Gastrocnemius medialis (tissue), 4 donors: ENCODE data around the gene ACSF2. TPM values are rescaled to one million over a fixed set of nuclear protein-coding genes. Genes with fewer than 3 reads are reported as not detected.
A peak's percentile ranks its signal among the peaks of the same experiment; 100 is the strongest.
"Not testable (repeated sequence)": the region's sequence is repeated elsewhere in the genome, so short reads cannot be mapped to it uniquely, and the experiment has no call there.

ENCODE experiments used
- ATAC-seq, 2 donors: fragments of 150-250 bp; one replicate each; pipeline ENCODE4 v1.9.1; 2016
- DNase-seq, 2 donors: peaks; one replicate each; pipeline ENCODE4 v3.0.0-alpha.2; 2019
- H3K27ac ChIP-seq, 4 donors: fragments of 200-600 bp; sonication (generic); 1 replicate in 1 of 4; 2 replicates in 3 of 4; pipeline ENCODE4 v1.5.1; 2016 to 2018; ENCODE audit warnings: mild to moderate bottlenecking in 2 of 4, moderate library complexity in 1 of 4
- H3K27me3 ChIP-seq, 3 donors: fragments of 200-600 bp; sonication (generic) in 2 of 3; 1 replicate in 1 of 3; 2 replicates in 2 of 3; pipeline versions ENCODE4 v1.5.1 to v1.6.0; 2016 to 2019; ENCODE audit warnings: mild to moderate bottlenecking in 1 of 3, moderate library complexity in 1 of 3
- H3K36me3 ChIP-seq, 2 donors: fragments of 200-600 bp; sonication (generic) in 1 of 2; one replicate each; pipeline ENCODE4 v1.5.1; 2017 to 2018
- H3K4me1 ChIP-seq, 2 donors: fragments of 200-600 bp; sonication (generic) in 1 of 2; one replicate each; pipeline ENCODE4 v1.5.1; 2016 to 2017; ENCODE audit warnings: mild to moderate bottlenecking in 2 of 2
- H3K4me3 ChIP-seq, 4 donors: fragments of 200-600 bp; sonication (generic) in 3 of 4; 1 replicate in 1 of 4; 2 replicates in 3 of 4; pipeline ENCODE4 v1.5.1; 2016 to 2019; ENCODE audit warnings: mild to moderate bottlenecking in 2 of 4
- H3K9me3 ChIP-seq, 3 donors: fragments of 200-600 bp; sonication (generic) in 2 of 3; 1 replicate in 1 of 3; 2 replicates in 2 of 3; pipeline ENCODE4 v1.5.1; 2016 to 2019
- CTCF ChIP-seq, 5 experiments: fragments of 450-650 bp in 3 of 5; fragments of 200-600 bp in 2 of 5; sonication (generic) in 2 of 5; IDR thresholded peaks in 4 of 5; conservative IDR thresholded peaks in 1 of 5; 1 replicate in 4 of 5; 2 replicates in 1 of 5; pipeline ENCODE4 v1.5.1; 2016 to 2019; ENCODE audit warnings: antibody characterized with exemption in 5 of 5, mild to moderate bottlenecking in 3 of 5, moderate library complexity in 3 of 5
- POLR2A ChIP-seq, 2 donors: fragments of 450-650 bp; IDR thresholded peaks; one replicate each; pipeline ENCODE4 v1.6.1; 2017; ENCODE audit warnings: antibody characterized with exemption in 2 of 2, mild to moderate bottlenecking in 2 of 2, moderate library complexity in 2 of 2
- in situ Hi-C, 4 donors: fragments of 200-750 bp; cut with MboI; loops; one replicate each; pipeline versions ENCODE4 v1.15.0 to v1.8.0; 2017; ENCODE audit warnings: low sequenced_read_pairs in 4 of 4
- intact Hi-C: fragments of 100-400 bp; cut with DNase I; formaldehyde crosslinking; loops from one replicate; pipeline ENCODE4 v1.15.1; 2023; ENCODE audit warnings: low total_unique reads
- total RNA-seq, 4 donors: library from RNA; depleted of rRNA; stranded (reverse); fragments of >200 nt; gene quantifications; one replicate each; pipeline versions ENCODE4 v1.1.0 to v1.2.3, GENCODE V29; 2016

The ACSF2 gene
- total RNA-seq, 4 donors from 2014 or later: 8.7 to 61.4 (median 34.2) TPM

- H3K36me3 ChIP-seq: no peaks in the 10 kb centered on the region
- ATAC-seq (peak in 1 of 2 donors; percentile 3), DNase-seq (peak in 1 of 2 donors; percentile 2)
- in situ Hi-C loops (loop anchor here in 1 of 4 donors (10.0 kb wide), 1 partner anchor 47 kb away; the partner anchor contains the start of gene ACSF2), intact Hi-C loops (loop anchor here (10.0 kb wide), 1 partner anchor 483 kb away; no protein-coding TSS in a partner anchor)
- H3K27me3 ChIP-seq: no peaks in the 10 kb centered on the region
- TF ChIP-seq CTCF (IDR thresholded peaks at IDR 0.05 in 4 of 5, conservative IDR thresholded peaks at IDR 0.05 in 1 of 5) (no peak), POLR2A (IDR thresholded peaks at IDR 0.05) (no peak)
- no peak overlapping the region for H3K4me3 ChIP-seq
- peaks cover 43 to 54% of the 10 kb centered on the region in 2 donors for H3K4me1 ChIP-seq
- H3K27ac ChIP-seq: peak overlapping the region; percentile 60 to 82 (median 73)
- no peaks in the 10 kb centered on the region for H3K9me3 ChIP-seq
Measured at GRCh38 chr17:50472286-50472685, 46.3 kb downstream of the ACSF2 start.

GRCh38 chr17:50472761-50473161 lies 46.7 kb downstream of the ACSF2 start:
- ATAC-seq (peak; percentile 76 to 77), DNase-seq (peak; percentile 60 to 73)
- peak overlapping the region; percentile 60 to 82 (median 73) for H3K27ac ChIP-seq
- not testable (repeated sequence) for H3K9me3 ChIP-seq, H3K4me3 ChIP-seq, H3K36me3 ChIP-seq, H3K27me3 ChIP-seq
- TF ChIP-seq CTCF (IDR thresholded peaks at IDR 0.05 in 4 of 5, conservative IDR thresholded peaks at IDR 0.05 in 1 of 5): peak; percentile 46 to 66 (median 54)
- intact Hi-C loops (loop anchor here (10.0 kb wide), 1 partner anchor 482 kb away; no protein-coding TSS in a partner anchor), in situ Hi-C loops (loop anchor here in 1 of 4 donors (10.0 kb wide), 1 partner anchor 48 kb away; the partner anchor contains the start of gene ACSF2)
- peaks cover 43 to 57% of the 10 kb centered on the region in 2 donors for H3K4me1 ChIP-seq

GRCh38 chr17:50473901-50474300 lies 47.9 kb downstream of the ACSF2 start:
- no peak for TF ChIP-seq POLR2A (IDR thresholded peaks at IDR 0.05)
- no peak for TF ChIP-seq CTCF (IDR thresholded peaks at IDR 0.05 in 4 of 5, conservative IDR thresholded peaks at IDR 0.05 in 1 of 5)
- no peaks in the 10 kb centered on the region for H3K27me3 ChIP-seq
- in situ Hi-C loops (loop anchor here in 1 of 4 donors (10.0 kb wide), 1 partner anchor 49 kb away; the partner anchor contains the start of gene ACSF2), intact Hi-C loops (loop anchor here (10.0 kb wide), 1 partner anchor 481 kb away; no protein-coding TSS in a partner anchor)
- ATAC-seq (no peak), DNase-seq (no peak)
- no peak overlapping the region for H3K4me3 ChIP-seq
- peaks cover 42 to 53% of the 10 kb centered on the region in 2 donors for H3K4me1 ChIP-seq
- no peaks in the 10 kb centered on the region for H3K9me3 ChIP-seq
- H3K27ac ChIP-seq: peak overlapping the region in 2 of 4 donors; percentile 66 to 72
- no peaks in the 10 kb centered on the region for H3K36me3 ChIP-seq

- Histone ChIP-seq H3K4me1 (peaks cover 40 to 51% of the 10 kb centered on the region in 2 donors), H3K27ac (peak overlapping the region in 3 of 4 donors; percentile 7 to 72 (median 66)), H3K27me3 (no peaks in the 10 kb centered on the region), H3K9me3 (no peaks in the 10 kb centered on the region), H3K36me3 (no peaks in the 10 kb centered on the region), H3K4me3 (no peak overlapping the region)
- no peak for DNase-seq
- no peak for ATAC-seq
- in situ Hi-C loops (loop anchor here in 1 of 4 donors (10.0 kb wide), 1 partner anchor 50 kb away; the partner anchor contains the start of gene ACSF2), intact Hi-C loops (loop anchor here (10.0 kb wide), 1 partner anchor 480 kb away; no protein-coding TSS in a partner anchor)
- no peak for TF ChIP-seq CTCF (IDR thresholded peaks at IDR 0.05 in 4 of 5, conservative IDR thresholded peaks at IDR 0.05 in 1 of 5)
- no peak for TF ChIP-seq POLR2A (IDR thresholded peaks at IDR 0.05)
Measured at GRCh38 chr17:50474523-50474922, 48.5 kb downstream of the ACSF2 start.
